Neural crest cell (in vitro differentiated cells): ENCODE measurements around the gene ALK. TPM values are rescaled to one million over a fixed set of nuclear protein-coding genes. Genes with fewer than 3 reads are reported as not detected.

Experiments used
- DNase-seq: peaks from one replicate; pipeline ENCODE4 v3.0.0; 2021; ENCODE audit warnings: low read depth, mixed read lengths, low spot score
- H3K27ac Mint-ChIP-seq: one replicate; pipeline ENCODE4 v1.8.0; 2021; ENCODE audit warnings: mild to moderate bottlenecking, mixed read lengths; ENCODE audit not compliant: unreplicated experiment
- H3K27me3 Mint-ChIP-seq: 2 replicates; pipeline ENCODE4 v1.8.0; 2021; ENCODE audit warnings: low read depth, mild to moderate bottlenecking, mixed read lengths
- H3K36me3 Mint-ChIP-seq: 2 replicates; pipeline ENCODE4 v1.8.0; 2021; ENCODE audit warnings: low read depth, mild to moderate bottlenecking, mixed read lengths
- H3K4me1 Mint-ChIP-seq: 2 replicates; pipeline ENCODE4 v1.8.0; 2021; ENCODE audit warnings: mixed read lengths
- H3K4me3 Mint-ChIP-seq: one replicate; pipeline ENCODE4 v1.8.0; 2021; ENCODE audit warnings: mild to moderate bottlenecking, mixed read lengths
- H3K9me3 Mint-ChIP-seq: 2 replicates; pipeline ENCODE4 v1.8.0; 2021; ENCODE audit warnings: mixed read lengths
- total RNA-seq: library from RNA; stranded (reverse); gene quantifications from 2 replicates; pipeline ENCODE4 v1.2.1, GENCODE V29; 2021
- TF ChIP-seq, protein P1 (sequence below): fragments of 200-600 bp; sonication (generic); conservative IDR thresholded peaks from 2 replicates; pipeline ENCODE4 v1.5.0; 2021; ENCODE audit warnings: antibody characterized with exemption, mild to moderate bottlenecking

The ALK gene
- total RNA-seq, 1 donor from 2014 or later, result 2.0 TPM

DNA sequence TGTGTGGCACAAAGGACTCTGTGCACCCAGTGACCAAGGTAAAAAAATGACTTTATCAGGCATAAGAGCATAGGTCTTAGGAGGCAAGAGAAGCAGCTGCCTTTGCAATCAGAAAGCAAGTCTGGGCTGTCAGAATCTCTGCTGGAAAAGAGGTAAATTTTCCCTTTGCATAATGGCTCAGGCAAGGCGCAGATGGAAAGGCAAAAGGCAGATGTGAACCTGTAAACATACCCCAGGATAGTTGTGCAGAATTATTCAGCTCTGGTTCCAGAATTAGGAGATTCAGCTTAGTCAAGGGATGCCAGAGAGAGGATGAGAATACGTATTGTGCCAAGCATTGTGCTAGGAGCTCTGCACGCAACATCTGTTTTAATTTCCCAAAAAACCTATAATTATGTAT is 547.5 kb downstream of the ALK start:
- DNase-seq, result no peak
- TF ChIP-seq, protein P1, sequence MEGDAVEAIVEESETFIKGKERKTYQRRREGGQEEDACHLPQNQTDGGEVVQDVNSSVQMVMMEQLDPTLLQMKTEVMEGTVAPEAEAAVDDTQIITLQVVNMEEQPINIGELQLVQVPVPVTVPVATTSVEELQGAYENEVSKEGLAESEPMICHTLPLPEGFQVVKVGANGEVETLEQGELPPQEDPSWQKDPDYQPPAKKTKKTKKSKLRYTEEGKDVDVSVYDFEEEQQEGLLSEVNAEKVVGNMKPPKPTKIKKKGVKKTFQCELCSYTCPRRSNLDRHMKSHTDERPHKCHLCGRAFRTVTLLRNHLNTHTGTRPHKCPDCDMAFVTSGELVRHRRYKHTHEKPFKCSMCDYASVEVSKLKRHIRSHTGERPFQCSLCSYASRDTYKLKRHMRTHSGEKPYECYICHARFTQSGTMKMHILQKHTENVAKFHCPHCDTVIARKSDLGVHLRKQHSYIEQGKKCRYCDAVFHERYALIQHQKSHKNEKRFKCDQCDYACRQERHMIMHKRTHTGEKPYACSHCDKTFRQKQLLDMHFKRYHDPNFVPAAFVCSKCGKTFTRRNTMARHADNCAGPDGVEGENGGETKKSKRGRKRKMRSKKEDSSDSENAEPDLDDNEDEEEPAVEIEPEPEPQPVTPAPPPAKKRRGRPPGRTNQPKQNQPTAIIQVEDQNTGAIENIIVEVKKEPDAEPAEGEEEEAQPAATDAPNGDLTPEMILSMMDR, result no peak
- H3K27ac Mint-ChIP-seq, result no peak overlapping the region

DNA sequence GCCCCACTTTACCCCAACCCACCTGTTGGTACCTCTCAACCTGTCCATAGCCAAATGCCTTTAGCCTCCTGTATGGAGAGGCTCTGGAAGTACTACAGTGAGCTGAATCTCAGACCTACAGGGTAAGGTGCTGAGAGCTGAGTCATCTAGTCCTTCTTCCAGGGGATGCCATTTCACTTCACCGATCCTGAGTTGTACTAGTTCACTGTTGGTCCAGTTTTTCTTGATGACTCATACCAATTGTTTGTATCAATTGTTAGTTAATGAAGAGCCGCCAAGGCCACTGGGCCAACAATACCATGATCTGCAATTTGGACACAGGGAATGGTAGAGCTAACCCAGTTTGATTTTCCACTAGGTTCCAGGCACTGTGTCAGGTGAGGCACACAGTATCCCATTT is 549.2 kb downstream of the ALK start:
- peaks cover 16% of the 10 kb centered on the region for H3K4me1 Mint-ChIP-seq
- no peaks in the 10 kb centered on the region for H3K36me3 Mint-ChIP-seq
- TF ChIP-seq, protein P1, result no peak
- no peak for DNase-seq
- H3K4me3 Mint-ChIP-seq, result no peak overlapping the region
- no peaks in the 10 kb centered on the region for H3K9me3 Mint-ChIP-seq
- no peak overlapping the region for H3K27ac Mint-ChIP-seq
- H3K27me3 Mint-ChIP-seq, result peaks cover 5% of the 10 kb centered on the region

More for the DNA sequence above, 547.5 kb downstream of the ALK start:
- Mint-ChIP-seq H3K4me3 (no peak overlapping the region), H3K9me3 (no peaks in the 10 kb centered on the region), H3K27me3 (peaks cover 5% of the 10 kb centered on the region), H3K4me1 (peaks cover 9% of the 10 kb centered on the region), H3K36me3 (no peaks in the 10 kb centered on the region)

DNA sequence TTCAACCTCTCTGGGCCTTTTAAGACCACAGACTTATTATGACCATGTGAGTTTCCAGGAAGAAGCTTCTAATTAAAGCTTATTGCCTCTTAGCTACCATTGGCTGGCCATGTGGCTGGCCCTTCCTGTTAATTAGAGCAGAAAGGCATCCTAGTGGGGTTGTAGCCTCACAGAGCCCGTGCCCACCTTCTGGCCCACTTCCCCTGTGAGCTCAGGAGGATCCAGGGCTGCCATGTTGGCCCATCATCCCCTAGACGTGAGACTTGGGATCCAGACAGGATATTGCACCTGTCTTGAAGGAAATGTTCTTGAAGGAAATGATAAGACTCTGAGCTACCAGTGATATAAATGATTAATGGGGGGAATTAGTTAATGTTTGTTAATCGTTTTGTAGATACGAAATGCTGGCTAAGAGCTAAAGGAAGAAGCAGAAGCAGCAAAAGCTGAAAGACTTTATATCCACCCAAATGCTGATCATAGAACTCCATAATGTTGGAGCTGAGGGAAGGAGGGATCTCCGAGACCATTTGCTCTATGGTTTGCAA is 550.7 kb downstream of the ALK start:
- no peak for DNase-seq
- TF ChIP-seq, protein P1, result no peak
- no peak overlapping the region for H3K4me3 Mint-ChIP-seq
- H3K9me3 Mint-ChIP-seq, result peaks cover 2% of the 10 kb centered on the region
- H3K27me3 Mint-ChIP-seq, result peaks cover 5% of the 10 kb centered on the region
- H3K36me3 Mint-ChIP-seq, result no peaks in the 10 kb centered on the region
- H3K27ac Mint-ChIP-seq, result no peak overlapping the region
- peaks cover 19% of the 10 kb centered on the region for H3K4me1 Mint-ChIP-seq

DNA sequence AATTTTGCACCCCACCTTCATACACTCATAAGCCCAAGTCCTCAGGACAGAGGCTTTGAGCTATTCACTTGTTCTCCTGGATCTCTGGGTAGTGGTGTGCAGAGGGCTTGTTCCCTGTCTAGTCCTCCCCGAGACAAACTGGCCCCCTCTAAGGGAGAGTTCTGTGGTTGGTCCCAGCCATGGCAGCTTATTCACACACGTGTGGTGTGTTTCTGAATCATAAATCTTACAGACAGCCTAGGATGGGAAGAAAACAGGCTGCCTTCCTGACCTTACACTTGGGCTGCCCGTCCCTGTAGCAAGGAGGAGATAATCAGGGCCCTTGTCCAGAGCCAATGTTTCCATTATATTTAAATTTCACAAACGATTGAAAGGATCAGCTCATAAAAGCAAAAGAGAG is 551.2 kb downstream of the ALK start:
- Mint-ChIP-seq H3K27me3 (peaks cover 5% of the 10 kb centered on the region), H3K9me3 (peaks cover 2% of the 10 kb centered on the region), H3K36me3 (no peaks in the 10 kb centered on the region), H3K27ac (no peak overlapping the region), H3K4me3 (no peak overlapping the region), H3K4me1 (peaks cover 19% of the 10 kb centered on the region)
- TF ChIP-seq, protein P1, result no peak
- DNase-seq, result no peak

DNA sequence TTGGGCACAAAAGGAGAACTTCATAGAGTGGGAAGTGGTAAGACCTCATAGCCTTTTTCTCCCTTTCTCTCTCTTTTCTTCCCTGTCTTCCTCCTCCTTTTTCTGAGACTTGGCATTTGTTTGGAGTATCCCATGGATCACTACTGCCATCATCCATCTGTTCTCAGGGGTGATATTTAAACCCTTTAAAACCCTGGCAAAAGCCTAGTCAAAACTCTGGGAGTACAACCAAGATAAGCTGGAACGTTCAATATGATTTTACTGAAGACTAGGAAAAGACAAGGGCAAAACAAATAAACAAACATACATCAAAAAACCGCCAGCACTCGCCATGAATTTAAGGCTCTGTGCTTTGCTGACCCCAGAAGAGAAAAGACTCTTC is 552.7 kb downstream of the ALK start:
- H3K4me1 Mint-ChIP-seq, result peaks cover 12% of the 10 kb centered on the region
- H3K27me3 Mint-ChIP-seq, result peaks cover 5% of the 10 kb centered on the region
- H3K9me3 Mint-ChIP-seq, result peaks cover 6% of the 10 kb centered on the region
- H3K27ac Mint-ChIP-seq, result no peak overlapping the region
- no peaks in the 10 kb centered on the region for H3K36me3 Mint-ChIP-seq
- no peak for DNase-seq
- TF ChIP-seq, protein P1, result no peak
- H3K4me3 Mint-ChIP-seq, result no peak overlapping the region
